K562 (cell line): ENCODE data around the gene PSMC2. TPM values are rescaled to one million over a fixed set of nuclear protein-coding genes. Genes with fewer than 3 reads are reported as not detected.
A peak's percentile ranks its signal among the peaks of the same experiment; 100 is the strongest.

Experiments
- BCL6 ChIP-seq: fragments of 250-450 bp; sonication (Bioruptor Pico); IDR thresholded peaks from 2 replicates; pipeline ENCODE4 v1.4.0; 2020
- CC2D1A ChIP-seq: fragments of 450-650 bp; IDR thresholded peaks from 2 replicates; pipeline ENCODE4 v1.6.1; 2017; ENCODE audit warnings: mild to moderate bottlenecking
- CSDE1 ChIP-seq, 2 experiments: fragments of 450-650 bp; IDR thresholded peaks; 2 replicates each; pipeline ENCODE4 v1.6.1; 2016; ENCODE audit warnings: mild to moderate bottlenecking in 1 of 2
- ILK ChIP-seq: fragments of 450-650 bp; IDR thresholded peaks from 2 replicates; pipeline ENCODE4 v1.6.1; 2016; ENCODE audit warnings: missing genetic modification characterization, low read depth, mild to moderate bottlenecking, missing compliant biosample characterization, moderate library complexity, borderline replicate concordance
- NR2C2 ChIP-seq, 2 experiments: fragments of 200-800 bp in 1 of 2; sonication (Bioruptor generic) in 1 of 2; sonication (generic) in 1 of 2; formaldehyde crosslinking in 1 of 2; IDR thresholded peaks; 2 replicates each; pipeline versions ENCODE4 v1.6.1 to v1.8.0; 2016 to 2022; ENCODE audit warnings: mild to moderate bottlenecking in 1 of 2, missing compliant biosample characterization in 1 of 2, missing genetic modification characterization in 1 of 2, missing genetic modification reagents in 1 of 2
- polyA plus RNA-seq, 8 experiments: library from polyadenylated mRNA; depleted of rRNA in 4 of 8; stranded (reverse) in 5 of 8; unstranded in 3 of 8; fragments of >200 nt; fragmentation: Nextera tagmentation in 2 of 8; fragmentation: Illumina TruSeq in 1 of 8; extraction: Ambion mirVana in 2 of 8; extraction: Trizol in 1 of 8; gene quantifications; 2 replicates each; pipeline versions ENCODE4 v1.2.1 to v1.2.3, GENCODE V29; 2011 to 2014; ENCODE audit warnings: inconsistent platforms in 1 of 8, missing spikeins in 1 of 8
- total RNA-seq, 7 experiments: library from RNA; depleted of rRNA in 6 of 7; stranded (reverse); fragments of >200 nt in 6 of 7; fragmentation: Illumina TruSeq in 2 of 7; extraction: Trizol in 2 of 7; gene quantifications; 2 replicates each; pipeline versions ENCODE4 v1.2.1 to v1.2.3, GENCODE V29; 2011 to 2021; ENCODE audit warnings: low replicate concordance in 1 of 7
- TF ChIP-seq, protein P1 (sequence below): sonication (generic); formaldehyde crosslinking; IDR thresholded peaks from 2 replicates; pipeline ENCODE4 v1.8.0; 2022; ENCODE audit warnings: mild to moderate bottlenecking, missing genetic modification reagents, borderline replicate concordance
- TF ChIP-seq, protein P2 (sequence below): sonication (generic); formaldehyde crosslinking; IDR thresholded peaks from 2 replicates; pipeline ENCODE4 v1.8.1; 2022; ENCODE audit warnings: missing genetic modification reagents
- TF ChIP-seq, protein P3 (sequence below): sonication (generic); formaldehyde crosslinking; IDR thresholded peaks from 2 replicates; pipeline ENCODE4 v1.8.0; 2022; ENCODE audit warnings: mild to moderate bottlenecking, low read depth, missing genetic modification reagents

Gene PSMC2
- total and polyA plus RNA-seq, 9 of the 15 experiments (the other 6 are each of a cell fraction or from before 2014, with no cell fraction given) = 316 to 1,105 (median 511) TPM

DNA sequence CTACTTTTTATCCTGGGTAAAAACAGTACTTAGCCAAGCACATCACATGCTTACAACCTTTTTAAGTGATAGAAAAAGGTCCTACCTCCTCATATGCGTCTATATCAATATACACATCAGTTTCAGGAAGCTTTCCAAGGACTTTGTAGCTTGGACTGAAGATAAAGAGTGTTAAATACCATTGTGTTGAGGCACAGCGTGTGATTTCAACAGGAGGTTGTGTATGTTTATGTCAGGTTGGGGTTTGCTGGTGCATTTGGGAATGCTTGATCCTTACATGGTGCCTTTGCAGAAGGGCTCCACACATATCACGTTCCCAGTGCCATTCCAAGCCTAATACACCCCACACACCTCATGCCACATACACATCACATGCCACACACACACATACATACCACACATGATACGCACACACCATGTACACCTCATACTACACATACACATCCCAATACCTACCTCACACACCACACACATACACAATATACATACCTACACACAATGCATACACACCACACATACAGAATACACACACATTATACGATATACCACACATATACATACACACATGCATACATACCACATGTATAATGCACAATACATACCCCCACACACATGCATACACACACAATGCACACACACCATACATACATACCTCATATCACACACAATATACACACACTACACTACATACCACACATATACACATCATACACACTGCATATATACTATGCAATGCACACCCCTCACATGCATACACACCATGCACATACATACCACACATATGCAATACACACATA, 33.1 kb downstream of the PSMC2 start (continued):
- TF ChIP-seq, protein P1, sequence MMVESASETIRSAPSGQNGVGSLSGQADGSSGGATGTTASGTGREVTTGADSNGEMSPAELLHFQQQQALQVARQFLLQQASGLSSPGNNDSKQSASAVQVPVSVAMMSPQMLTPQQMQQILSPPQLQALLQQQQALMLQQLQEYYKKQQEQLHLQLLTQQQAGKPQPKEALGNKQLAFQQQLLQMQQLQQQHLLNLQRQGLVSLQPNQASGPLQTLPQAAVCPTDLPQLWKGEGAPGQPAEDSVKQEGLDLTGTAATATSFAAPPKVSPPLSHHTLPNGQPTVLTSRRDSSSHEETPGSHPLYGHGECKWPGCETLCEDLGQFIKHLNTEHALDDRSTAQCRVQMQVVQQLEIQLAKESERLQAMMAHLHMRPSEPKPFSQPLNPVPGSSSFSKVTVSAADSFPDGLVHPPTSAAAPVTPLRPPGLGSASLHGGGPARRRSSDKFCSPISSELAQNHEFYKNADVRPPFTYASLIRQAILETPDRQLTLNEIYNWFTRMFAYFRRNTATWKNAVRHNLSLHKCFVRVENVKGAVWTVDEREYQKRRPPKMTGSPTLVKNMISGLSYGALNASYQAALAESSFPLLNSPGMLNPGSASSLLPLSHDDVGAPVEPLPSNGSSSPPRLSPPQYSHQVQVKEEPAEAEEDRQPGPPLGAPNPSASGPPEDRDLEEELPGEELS (CRISPR knock-in tag) = no peak
- TF ChIP-seq ILK (tag) (no peak), BCL6 (CRISPR knock-in tag) (no peak), NR2C2 (CRISPR knock-in tag; IDR thresholded peaks at IDR 0.05) (peak; percentile 44; the same call in 1 of the 2 replicates), NR2C2 (tag; IDR thresholded peaks at IDR 0.05) (no peak), CC2D1A (no peak), CSDE1 (IDR thresholded peaks at IDR 0.05) (no peak)
- TF ChIP-seq, protein P2, sequence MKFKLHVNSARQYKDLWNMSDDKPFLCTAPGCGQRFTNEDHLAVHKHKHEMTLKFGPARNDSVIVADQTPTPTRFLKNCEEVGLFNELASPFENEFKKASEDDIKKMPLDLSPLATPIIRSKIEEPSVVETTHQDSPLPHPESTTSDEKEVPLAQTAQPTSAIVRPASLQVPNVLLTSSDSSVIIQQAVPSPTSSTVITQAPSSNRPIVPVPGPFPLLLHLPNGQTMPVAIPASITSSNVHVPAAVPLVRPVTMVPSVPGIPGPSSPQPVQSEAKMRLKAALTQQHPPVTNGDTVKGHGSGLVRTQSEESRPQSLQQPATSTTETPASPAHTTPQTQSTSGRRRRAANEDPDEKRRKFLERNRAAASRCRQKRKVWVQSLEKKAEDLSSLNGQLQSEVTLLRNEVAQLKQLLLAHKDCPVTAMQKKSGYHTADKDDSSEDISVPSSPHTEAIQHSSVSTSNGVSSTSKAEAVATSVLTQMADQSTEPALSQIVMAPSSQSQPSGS (CRISPR knock-in tag) = peak; percentile 47; the same call in 1 of the 2 replicates
- TF ChIP-seq, protein P3, sequence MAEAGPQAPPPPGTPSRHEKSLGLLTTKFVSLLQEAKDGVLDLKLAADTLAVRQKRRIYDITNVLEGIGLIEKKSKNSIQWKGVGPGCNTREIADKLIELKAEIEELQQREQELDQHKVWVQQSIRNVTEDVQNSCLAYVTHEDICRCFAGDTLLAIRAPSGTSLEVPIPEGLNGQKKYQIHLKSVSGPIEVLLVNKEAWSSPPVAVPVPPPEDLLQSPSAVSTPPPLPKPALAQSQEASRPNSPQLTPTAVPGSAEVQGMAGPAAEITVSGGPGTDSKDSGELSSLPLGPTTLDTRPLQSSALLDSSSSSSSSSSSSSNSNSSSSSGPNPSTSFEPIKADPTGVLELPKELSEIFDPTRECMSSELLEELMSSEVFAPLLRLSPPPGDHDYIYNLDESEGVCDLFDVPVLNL (CRISPR knock-in tag) = 0 out of 2 replicates have a peak, but pooled peaks have one; percentile 35
- TF ChIP-seq, all 486 proteins: peak for 12
